ENCODE results near the gene HES5. TPM values are rescaled to one million over a fixed set of nuclear protein-coding genes. Genes with fewer than 3 reads are reported as not detected.

The HES5 gene
- total and polyA plus RNA-seq, 2 of the 13 experiments (the other 11 are each of a cell fraction or from before 2014, with no cell fraction given), result not detected

- TF ChIP-seq THRA (CRISPR knock-in tag; IDR thresholded peaks at IDR 0.05; ENCODE audit: borderline replicate concordance) (no peak), SALL2 (CRISPR knock-in tag; IDR thresholded peaks at IDR 0.05) (peak; percentile 76; the same call in 1 of the 2 replicates), ZNF609 (CRISPR knock-in tag; IDR thresholded peaks at IDR 0.05; ENCODE audit: borderline replicate concordance) (no peak), ZSCAN12 (CRISPR knock-in tag; IDR thresholded peaks at IDR 0.05) (0 out of 2 replicates have a peak, but pooled peaks have one; percentile 68), ZNF615 (CRISPR knock-in tag; IDR thresholded peaks at IDR 0.05; ENCODE audit: borderline replicate concordance) (no peak), ZNF512B (CRISPR knock-in tag; IDR thresholded peaks at IDR 0.05; ENCODE audit: borderline replicate concordance) (no peak), ZHX1 (CRISPR knock-in tag; IDR thresholded peaks at IDR 0.05; ENCODE audit: low read depth) (no peak), PHF5A (CRISPR knock-in tag; IDR thresholded peaks at IDR 0.05; ENCODE audit: low read depth, unreplicated experiment) (no peak), NFATC3 (CRISPR knock-in tag; IDR thresholded peaks at IDR 0.05) (no peak), CCDC6 (CRISPR knock-in tag; IDR thresholded peaks at IDR 0.05) (0 out of 2 replicates have a peak, but pooled peaks have one; percentile 50), HES4 (CRISPR knock-in tag; IDR thresholded peaks at IDR 0.05; ENCODE audit: borderline replicate concordance) (no peak; the same call in 1 of the 2 replicates), JUNB (CRISPR knock-in tag; IDR thresholded peaks at IDR 0.05; ENCODE audit: borderline replicate concordance) (no peak), SALL1 (CRISPR knock-in tag; IDR thresholded peaks at IDR 0.05) (no peak; the same call in 1 of the 2 replicates), ZNF597 (CRISPR knock-in tag; IDR thresholded peaks at IDR 0.05) (no peak)
These were observed 16.6 kb upstream of the HES5 start (continued) for GRCh38 chr1:2546515-2547209.

Data from HepG2 (cell line).